ENCODE results near the gene SERPINB1. TPM values are rescaled to one million over a fixed set of nuclear protein-coding genes. Genes with fewer than 3 reads are reported as not detected.
"Not testable (repeated sequence)": the region's sequence is repeated elsewhere in the genome, so short reads cannot be mapped to it uniquely, and the experiment has no call there.

SERPINB1 gene
- total RNA-seq, 2 experiments from 2014 or later: 1.2 to 3.5 TPM

DNA sequence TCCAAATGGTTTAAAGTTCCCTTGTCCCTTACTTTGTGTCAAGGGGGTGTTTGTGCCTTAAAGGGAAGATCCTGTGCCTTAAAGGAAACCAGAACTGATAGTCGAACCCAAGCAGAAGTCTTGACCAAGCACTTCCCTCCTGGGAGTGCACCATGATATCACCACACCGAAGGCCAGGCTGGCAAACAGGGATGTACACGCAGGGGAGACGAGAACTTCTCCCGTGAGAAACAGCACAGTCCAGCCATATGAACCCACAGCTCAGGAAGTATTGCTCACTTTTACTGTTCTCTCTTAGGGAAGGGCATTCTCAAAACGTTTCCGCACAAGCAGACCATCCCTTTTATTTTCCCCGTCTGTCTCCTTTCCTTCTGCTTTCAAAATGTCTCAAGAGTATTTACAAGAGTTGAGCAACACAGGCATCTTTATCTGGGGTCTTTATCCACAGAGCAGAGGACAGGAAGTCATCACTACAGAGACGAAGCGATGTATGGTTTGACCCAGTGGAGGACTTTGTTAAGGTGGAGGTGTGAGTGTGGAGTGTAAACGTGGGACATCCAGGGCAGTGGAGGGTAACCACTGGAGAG is 12.8 kb upstream of the SERPINB1 start:
- no peaks in the 10 kb centered on the region for H4K20me1 ChIP-seq (ENCODE audit: insufficient read depth, low read length)
- H3K36me3 ChIP-seq (ENCODE audit: insufficient read depth, low read length): peaks cover 23% of the 10 kb centered on the region
- H3K4me2 ChIP-seq (ENCODE audit: low read length): peak overlapping the region; percentile 77
- POLR2A ChIA-PET: interaction anchor here (0.7 to 4.9 kb wide), 4 partner anchors 12 to 44 kb away, joined by 3 to 42 read pairs (median 3); no protein-coding TSS in a partner anchor
- no peak for DNase-seq (ENCODE audit: low spot score)
- intact Hi-C loops (cut with micrococcal nuclease; ENCODE audit: unreplicated experiment): no loop called here
- H3K4me3 ChIP-seq (ENCODE audit: low read depth, low read length, poor library complexity, severe bottlenecking): peak overlapping the region; percentile 30
- H3K9me2 ChIP-seq (ENCODE audit: insufficient read depth, low read length): no peaks in the 10 kb centered on the region
- peak overlapping the region; percentile 47; the same call in 1 of the 2 replicates for H2AFZ ChIP-seq (ENCODE audit: low read length)
- no peaks in the 10 kb centered on the region for H3K9me3 ChIP-seq (ENCODE audit: low read length)
- TF ChIP-seq EZH2phosphoT487 (IDR thresholded peaks at IDR 0.05; ENCODE audit: borderline replicate concordance, low read depth, low read length) (no peak), CTCF (conservative IDR thresholded peaks at IDR 0.05; ENCODE audit: low read length) (0 out of 2 replicates have a peak, but pooled peaks have one; percentile 13)
- peaks cover 90% of the 10 kb centered on the region for H3K4me1 ChIP-seq (ENCODE audit: insufficient read depth, low read length, poor library complexity, severe bottlenecking)
- CTCF ChIA-PET (ENCODE audit: unreplicated experiment): no interaction called here
- peaks cover 61% of the 10 kb centered on the region for H3K79me2 ChIP-seq (ENCODE audit: insufficient read depth, low read depth, low read length)
- peak overlapping the region; percentile 99 for H3K27ac ChIP-seq (ENCODE audit: low read depth, low read length, poor library complexity, severe bottlenecking)
- BruUV-seq (replicated peaks): no TSS peak

DNA sequence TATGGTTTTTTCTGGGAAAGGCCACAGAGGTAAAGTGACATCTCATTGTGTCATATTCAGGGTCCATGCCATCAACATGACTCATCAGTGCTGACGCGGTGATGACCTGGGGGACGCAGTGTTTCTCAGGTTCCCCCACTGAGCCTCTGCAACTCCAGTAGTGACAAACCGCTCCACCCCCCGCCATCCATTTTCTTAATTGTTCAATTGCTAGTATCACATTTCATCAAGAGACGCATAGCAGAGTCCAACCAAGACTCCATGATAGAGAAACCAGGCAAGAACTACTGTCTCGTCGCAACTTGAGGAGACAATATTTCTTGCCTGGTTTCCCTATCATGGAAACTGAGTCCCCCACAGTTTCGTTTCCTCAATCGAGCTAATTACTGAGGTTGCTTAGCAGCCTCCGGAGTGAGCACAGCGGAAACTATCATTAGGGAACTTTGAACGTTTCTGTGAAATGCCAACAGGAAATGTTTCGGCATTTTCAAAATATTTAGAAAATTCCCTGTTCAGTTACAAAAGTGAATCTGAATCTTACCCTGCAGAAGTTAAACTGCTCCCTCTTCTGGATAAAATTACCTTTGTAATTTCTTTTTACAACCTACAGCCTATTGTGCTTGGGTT is 12.2 kb upstream of the SERPINB1 start:
- Histone ChIP-seq H4K20me1 (ENCODE audit: insufficient read depth, low read length) (no peaks in the 10 kb centered on the region), H3K9me3 (ENCODE audit: low read length) (no peaks in the 10 kb centered on the region), H3K36me3 (ENCODE audit: insufficient read depth, low read length) (peaks cover 23% of the 10 kb centered on the region), H3K79me2 (ENCODE audit: insufficient read depth, low read depth, low read length) (peaks cover 62% of the 10 kb centered on the region), H3K9me2 (ENCODE audit: insufficient read depth, low read length) (no peaks in the 10 kb centered on the region), H3K4me2 (ENCODE audit: low read length) (peak overlapping the region; percentile 77), H3K4me3 (ENCODE audit: low read depth, low read length, poor library complexity, severe bottlenecking) (peak overlapping the region; percentile 30), H3K27ac (ENCODE audit: low read depth, low read length, poor library complexity, severe bottlenecking) (peak overlapping the region; percentile 99), H2AFZ (ENCODE audit: low read length) (peak overlapping the region; percentile 47; the same call in 1 of the 2 replicates), H3K4me1 (ENCODE audit: insufficient read depth, low read length, poor library complexity, severe bottlenecking) (peaks cover 84% of the 10 kb centered on the region)
- BruUV-seq (replicated peaks): no TSS peak
- DNase-seq (ENCODE audit: low spot score): peak; percentile 70
- CTCF ChIA-PET (ENCODE audit: unreplicated experiment): no interaction called here
- POLR2A ChIA-PET: interaction anchor here (0.7 to 1.6 kb wide), 3 partner anchors 12 to 98 kb away, joined by 3 read pairs; no protein-coding TSS in a partner anchor
- TF ChIP-seq EZH2phosphoT487 (IDR thresholded peaks at IDR 0.05; ENCODE audit: borderline replicate concordance, low read depth, low read length) (no peak), CTCF (conservative IDR thresholded peaks at IDR 0.05; ENCODE audit: low read length) (peak; percentile 69)
- intact Hi-C loops (cut with micrococcal nuclease; ENCODE audit: unreplicated experiment): no loop called here

GRCh38 chr6:2853378-2853768 is 11.7 kb upstream of the SERPINB1 start:
- H3K9me3 ChIP-seq (ENCODE audit: low read length); intact Hi-C loops (cut with micrococcal nuclease; ENCODE audit: unreplicated experiment); H3K4me3 ChIP-seq (ENCODE audit: low read depth, low read length, poor library complexity, severe bottlenecking); H3K9me2 ChIP-seq (ENCODE audit: insufficient read depth, low read length); BruUV-seq (replicated peaks); H4K20me1 ChIP-seq (ENCODE audit: insufficient read depth, low read length); CTCF ChIA-PET (ENCODE audit: unreplicated experiment); DNase-seq (ENCODE audit: low spot score): not testable (repeated sequence)
- POLR2A ChIA-PET: interaction anchor here (0.6 to 1.6 kb wide), 4 partner anchors 12 to 99 kb away, joined by 3 to 10 read pairs (median 3); no protein-coding TSS in a partner anchor
- H3K4me1 ChIP-seq (ENCODE audit: insufficient read depth, low read length, poor library complexity, severe bottlenecking): peaks cover 83% of the 10 kb centered on the region
- peaks cover 61% of the 10 kb centered on the region for H3K79me2 ChIP-seq (ENCODE audit: insufficient read depth, low read depth, low read length)
- peak overlapping the region; percentile 77 for H3K4me2 ChIP-seq (ENCODE audit: low read length)
- peak overlapping the region; percentile 47; the same call in 1 of the 2 replicates for H2AFZ ChIP-seq (ENCODE audit: low read length)
- peak overlapping the region; percentile 99 for H3K27ac ChIP-seq (ENCODE audit: low read depth, low read length, poor library complexity, severe bottlenecking)
- peaks cover 23% of the 10 kb centered on the region for H3K36me3 ChIP-seq (ENCODE audit: insufficient read depth, low read length)
